HCT116 (cell line): ENCODE measurements around the gene LRIG1. TPM values are rescaled to one million over a fixed set of nuclear protein-coding genes. Genes with fewer than 3 reads are reported as not detected.

Source experiments
- ATAC-seq: fragments of 200-7000 bp; cut with Tn5 transposase; 2 replicates; pipeline ENCODE4 v1.9.1; 2020; ENCODE audit warnings: mild to moderate bottlenecking, moderate library complexity
- BruUV-seq: library from RNA; stranded (reverse); fragments of 400-500 nt; replicated peaks from 2 replicates; lab custom pipeline; 2021; lab: Mats Ljungman, UMichigan
- CTCF ChIA-PET: fragments of 300-600 bp; sonication (Branson Sonifier 250); formaldehyde crosslinking; loops from one replicate; lab custom pipeline; 2021; ENCODE audit warnings: antibody characterized with exemption; lab: Charles Lee
- POLR2A ChIA-PET: fragments of 300-600, 350-600 bp; sonication (Branson Sonifier 250); formaldehyde crosslinking; loops from one replicate; lab custom pipeline; 2021; ENCODE audit warnings: antibody characterized with exemption; lab: Charles Lee
- RAD21 ChIA-PET, 2 experiments: fragments of 300-600 bp; sonication (Branson Sonifier 250); formaldehyde crosslinking; loops; one replicate each; lab custom pipeline; 2023; ENCODE audit warnings: low total read pairs in 2 of 2; ENCODE audit not compliant: uncharacterized antibody in 2 of 2, unreplicated experiment in 2 of 2, low non-redundant PET in 1 of 2; lab: Charles Lee
- DNase-seq: peaks from one replicate; pipeline ENCODE4 v3.0.0-alpha.2; 2010; ENCODE audit warnings: low read depth, low spot score
- H2AFZ ChIP-seq: fragments of 200-600 bp; shearing (Covaris generic), sonication (generic); 2 replicates; pipeline ENCODE4 v1.6.1; 2017; ENCODE audit warnings: low read depth, mixed run types, mixed read lengths, antibody characterized with exemption, low read length; ENCODE audit not compliant: poor library complexity, severe bottlenecking
- H3K27ac ChIP-seq: 2 replicates; pipeline ENCODE4 v1.5.1; 2012; ENCODE audit warnings: low read depth, low read length
- H3K27me3 ChIP-seq: fragments of 200-600 bp; sonication (generic); 2 replicates; pipeline ENCODE4 v1.6.1; 2016; ENCODE audit warnings: mixed run types, low read length, mixed read lengths; ENCODE audit not compliant: insufficient read depth
- H3K36me3 ChIP-seq, 2 experiments: fragments of 200-500 bp in 1 of 2; fragments of 200-600 bp in 1 of 2; sonication (Bioruptor generic) in 1 of 2; sonication (generic) in 1 of 2; 2 replicates each; pipeline versions ENCODE4 v1.5.1 to v1.6.1; 2014 to 2016; ENCODE audit warnings: low read length in 2 of 2, inconsistent platforms in 1 of 2, mixed read lengths in 1 of 2, mixed run types in 1 of 2; ENCODE audit not compliant: insufficient read depth in 2 of 2, control insufficient read depth in 1 of 2
- H3K4me1 ChIP-seq, 2 experiments: fragments of 200-600 bp in 1 of 2; sonication (generic) in 1 of 2; 2 replicates each; pipeline versions ENCODE4 v1.5.1 to v1.6.1; 2012 to 2017; ENCODE audit warnings: low read length in 2 of 2, inconsistent platforms in 1 of 2, mild to moderate bottlenecking in 1 of 2, mixed read lengths in 1 of 2, mixed run types in 1 of 2, moderate library complexity in 1 of 2; ENCODE audit not compliant: insufficient read depth in 2 of 2, control insufficient read depth in 1 of 2
- H3K4me2 ChIP-seq: fragments of 200-600 bp; sonication (generic); 2 replicates; pipeline ENCODE4 v1.6.1; 2017; ENCODE audit warnings: mixed run types, low read length, mixed read lengths
- H3K4me3 ChIP-seq, 2 experiments: fragments of 200-600 bp in 1 of 2; sonication (generic) in 1 of 2; replicated peaks in 1 of 2; 2 replicates each; pipeline ENCODE4 v1.5.1; 2011 to 2016; ENCODE audit warnings: low read length in 2 of 2, control low read depth in 1 of 2, low read depth in 1 of 2, mild to moderate bottlenecking in 1 of 2, mixed read lengths in 1 of 2, mixed run types in 1 of 2
- H3K79me2 ChIP-seq: fragments of 200-600 bp; sonication (generic); 2 replicates; pipeline ENCODE4 v1.6.1; 2017; ENCODE audit warnings: mild to moderate bottlenecking, mixed run types, low read length, moderate library complexity, mixed read lengths; ENCODE audit not compliant: insufficient read depth
- H3K9ac ChIP-seq: fragments of 200-600 bp; sonication (generic); 2 replicates; pipeline ENCODE4 v1.6.1; 2016; ENCODE audit warnings: low read length, mixed read lengths
- H3K9me2 ChIP-seq: fragments of 200-600 bp; sonication (generic), shearing (Covaris generic); 2 replicates; pipeline ENCODE4 v1.6.1; 2017; ENCODE audit warnings: mixed run types, mild to moderate bottlenecking, moderate library complexity; ENCODE audit not compliant: insufficient read depth
- H3K9me3 ChIP-seq, 2 experiments: fragments of 200-500 bp in 1 of 2; fragments of 200-600 bp in 1 of 2; sonication (Bioruptor generic) in 1 of 2; sonication (generic) in 1 of 2; 2 replicates each; pipeline ENCODE4 v1.6.1; 2014 to 2017; ENCODE audit warnings: low read length in 2 of 2, mixed read lengths in 2 of 2, inconsistent platforms in 1 of 2, low read depth in 1 of 2, mild to moderate bottlenecking in 1 of 2, mixed run types in 1 of 2, moderate library complexity in 1 of 2; ENCODE audit not compliant: control insufficient read depth in 1 of 2, insufficient read depth in 1 of 2
- H4K20me1 ChIP-seq: fragments of 200-600 bp; sonication (generic), shearing (Covaris generic); 2 replicates; pipeline ENCODE4 v1.6.1; 2017; ENCODE audit warnings: mixed run types, mild to moderate bottlenecking, moderate library complexity; ENCODE audit not compliant: insufficient read depth
- EZH2 ChIP-seq: fragments of 200-600 bp; sonication (generic); IDR thresholded peaks from 2 replicates; pipeline ENCODE4 v1.6.1; 2017; ENCODE audit warnings: antibody characterized with exemption, mixed run types
- YY1 ChIP-seq: IDR thresholded peaks from 2 replicates; pipeline ENCODE4 v1.6.1; 2011; ENCODE audit warnings: low read length, low read depth, moderate library complexity, mild to moderate bottlenecking; ENCODE audit not compliant: insufficient replicate concordance; ENCODE audit errors: extremely low read depth
- intact Hi-C: fragments of 100-400 bp; cut with micrococcal nuclease; formaldehyde crosslinking; loops from 2 replicates; pipeline ENCODE4 v1.10.0; 2022
- total RNA-seq: library from RNA; stranded (reverse); gene quantifications from one replicate; pipeline ENCODE4 v1.2.1, GENCODE V29; 2021; ENCODE audit not compliant: unreplicated experiment
- TF ChIP-seq, protein P1 (sequence below): IDR thresholded peaks from 2 replicates; pipeline ENCODE4 v1.6.1; 2012; ENCODE audit warnings: low read depth

The LRIG1 gene
- total RNA-seq, 1 experiment from 2014 or later, result 3.1 TPM

DNA sequence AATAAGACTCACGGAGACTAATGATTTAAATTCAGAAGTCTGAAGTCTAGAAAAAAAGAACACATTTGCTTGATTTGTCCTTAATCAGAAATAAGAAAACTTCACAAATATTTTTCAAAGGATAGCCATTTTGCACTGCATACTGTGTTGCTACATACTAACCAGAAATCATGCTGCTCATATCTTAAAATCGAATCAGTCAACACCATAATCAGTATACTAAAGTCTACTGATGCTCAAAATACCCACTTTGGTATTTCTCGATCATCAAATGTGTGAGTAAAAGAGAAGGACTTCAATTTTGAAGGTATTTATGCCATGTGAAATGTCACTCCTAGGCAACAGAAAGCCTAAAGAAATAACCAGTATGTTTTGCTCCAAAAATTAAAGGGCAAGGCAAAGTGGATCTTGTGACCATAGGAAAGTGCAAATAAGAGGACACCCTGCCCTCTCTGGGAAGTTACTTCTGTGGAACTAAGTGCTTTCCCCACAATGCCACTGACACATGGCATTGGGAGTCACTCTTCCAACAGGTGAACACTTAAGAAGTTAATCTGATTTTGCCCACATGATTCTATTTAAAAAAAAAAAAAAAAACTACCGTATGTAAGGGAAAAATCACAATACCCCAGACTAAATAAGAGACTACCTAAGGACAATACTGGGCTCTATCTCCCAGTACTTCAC is 2.7 kb downstream of the LRIG1 start:
- H3K27me3 ChIP-seq, result peaks cover 31% of the 10 kb centered on the region
- H3K9me3 ChIP-seq, result no peaks in the 10 kb centered on the region
- H3K4me2 ChIP-seq, result no peak overlapping the region
- ChIA-PET RAD21 (interaction anchor here in 1 of 2 experiments (0.6 kb wide), 1 partner anchor 43 kb away, joined by 3 read pairs; no protein-coding TSS in a partner anchor), CTCF (no interaction called here), POLR2A (no interaction called here)
- H3K79me2 ChIP-seq, result no peaks in the 10 kb centered on the region
- intact Hi-C loops, result no loop called here
- no peak for ATAC-seq
- H4K20me1 ChIP-seq, result no peaks in the 10 kb centered on the region
- H3K4me3 ChIP-seq, result no peak overlapping the region
- no peak overlapping the region for H3K9ac ChIP-seq
- no TSS peak for BruUV-seq
- TF ChIP-seq EZH2 (no peak), YY1 (no peak)
- TF ChIP-seq, protein P1, sequence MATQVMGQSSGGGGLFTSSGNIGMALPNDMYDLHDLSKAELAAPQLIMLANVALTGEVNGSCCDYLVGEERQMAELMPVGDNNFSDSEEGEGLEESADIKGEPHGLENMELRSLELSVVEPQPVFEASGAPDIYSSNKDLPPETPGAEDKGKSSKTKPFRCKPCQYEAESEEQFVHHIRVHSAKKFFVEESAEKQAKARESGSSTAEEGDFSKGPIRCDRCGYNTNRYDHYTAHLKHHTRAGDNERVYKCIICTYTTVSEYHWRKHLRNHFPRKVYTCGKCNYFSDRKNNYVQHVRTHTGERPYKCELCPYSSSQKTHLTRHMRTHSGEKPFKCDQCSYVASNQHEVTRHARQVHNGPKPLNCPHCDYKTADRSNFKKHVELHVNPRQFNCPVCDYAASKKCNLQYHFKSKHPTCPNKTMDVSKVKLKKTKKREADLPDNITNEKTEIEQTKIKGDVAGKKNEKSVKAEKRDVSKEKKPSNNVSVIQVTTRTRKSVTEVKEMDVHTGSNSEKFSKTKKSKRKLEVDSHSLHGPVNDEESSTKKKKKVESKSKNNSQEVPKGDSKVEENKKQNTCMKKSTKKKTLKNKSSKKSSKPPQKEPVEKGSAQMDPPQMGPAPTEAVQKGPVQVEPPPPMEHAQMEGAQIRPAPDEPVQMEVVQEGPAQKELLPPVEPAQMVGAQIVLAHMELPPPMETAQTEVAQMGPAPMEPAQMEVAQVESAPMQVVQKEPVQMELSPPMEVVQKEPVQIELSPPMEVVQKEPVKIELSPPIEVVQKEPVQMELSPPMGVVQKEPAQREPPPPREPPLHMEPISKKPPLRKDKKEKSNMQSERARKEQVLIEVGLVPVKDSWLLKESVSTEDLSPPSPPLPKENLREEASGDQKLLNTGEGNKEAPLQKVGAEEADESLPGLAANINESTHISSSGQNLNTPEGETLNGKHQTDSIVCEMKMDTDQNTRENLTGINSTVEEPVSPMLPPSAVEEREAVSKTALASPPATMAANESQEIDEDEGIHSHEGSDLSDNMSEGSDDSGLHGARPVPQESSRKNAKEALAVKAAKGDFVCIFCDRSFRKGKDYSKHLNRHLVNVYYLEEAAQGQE, result no peak
- H3K36me3 ChIP-seq, result no peaks in the 10 kb centered on the region
- no peak overlapping the region for H3K27ac ChIP-seq
- DNase-seq, result no peak
- H3K4me1 ChIP-seq, result peaks cover 0 to 12% of the 10 kb centered on the region in 2 experiments; a peak in 2 of 4 replicates
- H2AFZ ChIP-seq, result no peak overlapping the region
- no peaks in the 10 kb centered on the region for H3K9me2 ChIP-seq
